SH-SY5Y (cell line): Measurements from ENCODE around the gene TOR1B.

ENCODE experiments used
- GATA2 ChIP-seq: IDR thresholded peaks from 2 replicates; pipeline ENCODE4 v1.6.1; 2011; ENCODE audit warnings: mild to moderate bottlenecking, low read depth, low read length
- GATA3 ChIP-seq: IDR thresholded peaks from 2 replicates; pipeline ENCODE4 v1.6.1; 2011; ENCODE audit warnings: low read depth, mild to moderate bottlenecking, low read length, moderate library complexity

DNA sequence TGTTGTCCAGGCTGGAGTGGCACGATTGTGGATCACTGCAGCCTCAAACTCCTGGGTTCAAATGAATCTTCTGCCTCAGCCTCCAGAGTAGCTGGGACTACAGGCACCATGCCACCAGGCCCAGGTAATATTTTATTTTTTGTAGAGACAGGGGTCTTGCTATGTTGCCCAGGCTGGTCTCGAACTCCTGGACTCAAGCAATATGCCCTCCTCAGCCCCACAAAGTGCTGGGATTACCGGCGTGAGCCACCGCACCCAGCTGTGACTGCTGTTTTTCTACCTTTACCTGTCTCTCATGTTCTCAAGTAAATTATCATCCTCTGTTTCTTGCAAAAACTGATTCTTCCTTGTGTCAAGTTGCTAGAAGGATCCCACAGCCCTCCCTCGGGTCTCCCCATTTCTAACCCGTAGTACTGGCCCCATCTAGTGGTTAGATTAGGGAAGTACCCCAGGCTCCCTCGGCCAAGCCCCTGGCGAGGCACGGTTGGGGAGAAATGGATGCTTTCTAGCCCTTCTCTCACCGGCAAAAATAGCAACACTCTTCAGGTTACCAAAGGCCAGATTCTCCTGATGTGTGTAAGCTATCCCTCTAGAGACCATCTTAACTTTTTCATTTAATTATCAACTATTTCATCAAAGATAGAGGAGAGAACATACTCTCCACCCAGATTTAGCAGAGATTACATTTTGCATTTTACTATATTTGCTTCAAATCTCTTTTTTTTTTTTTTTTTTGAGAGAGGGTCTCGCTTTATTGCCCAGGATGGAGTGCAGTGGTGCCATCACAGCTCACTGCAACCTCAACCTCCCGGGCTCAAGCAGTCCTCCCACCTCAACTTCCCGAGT is 19.2 kb upstream of the TOR1B start:
- TF ChIP-seq GATA2 (no peak), GATA3 (no peak)
